Stimulated activated CD4-positive, alpha-beta T cell treated with anti-CD3 and anti-CD28 coated beads, Interleukin-2, amount 100 ng/mL, for 24 hours (primary cell): Measurements from ENCODE around the gene CHCHD3.
"Not testable (repeated sequence)": the region's sequence is repeated elsewhere in the genome, so short reads cannot be mapped to it uniquely, and the experiment has no call there.

Source experiments
- DNase-seq, 2 donors: peaks; one replicate each; pipeline ENCODE4 v3.0.0-alpha.2; 2020

CHCHD3 gene

DNA sequence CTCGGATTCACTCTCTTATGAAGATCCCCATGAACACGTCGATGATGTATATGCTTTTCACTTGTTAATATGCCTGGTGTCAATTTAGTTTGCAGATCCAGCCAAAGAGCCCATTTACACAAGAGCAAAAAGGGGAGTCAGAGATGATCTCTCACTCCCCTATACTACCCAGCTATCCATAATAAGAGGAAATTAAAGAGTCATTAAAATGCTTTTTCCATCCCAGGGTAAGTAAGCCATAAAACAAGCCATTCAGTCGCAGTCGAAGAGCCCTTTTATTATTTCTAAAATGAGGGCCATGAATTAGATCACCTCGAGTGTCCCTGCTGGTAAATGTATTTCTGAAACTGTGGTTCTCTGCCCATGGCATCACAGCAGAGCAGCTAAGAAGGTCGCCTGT lies 41.2 kb downstream of the CHCHD3 start:
- no peak for DNase-seq

DNA sequence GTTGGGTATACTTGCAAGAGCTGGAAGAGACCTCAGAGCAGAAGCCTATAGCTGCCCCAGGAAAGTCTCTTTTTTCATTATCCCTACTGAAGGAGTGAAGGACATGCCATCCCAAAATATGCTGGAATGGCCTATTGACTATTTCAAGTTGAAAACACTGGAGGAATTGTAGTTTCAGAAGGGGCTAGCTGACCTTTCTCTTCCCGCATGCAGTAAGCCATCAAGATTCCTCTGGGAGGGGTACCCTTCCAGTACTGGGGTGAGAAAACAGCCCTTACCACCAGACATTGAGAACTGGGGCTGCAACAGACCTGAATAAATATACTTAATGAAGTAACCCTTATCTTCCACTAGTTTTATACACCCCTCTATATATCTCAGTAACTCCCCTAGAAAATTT lies 41.7 kb downstream of the CHCHD3 start:
- no peak for DNase-seq

DNA sequence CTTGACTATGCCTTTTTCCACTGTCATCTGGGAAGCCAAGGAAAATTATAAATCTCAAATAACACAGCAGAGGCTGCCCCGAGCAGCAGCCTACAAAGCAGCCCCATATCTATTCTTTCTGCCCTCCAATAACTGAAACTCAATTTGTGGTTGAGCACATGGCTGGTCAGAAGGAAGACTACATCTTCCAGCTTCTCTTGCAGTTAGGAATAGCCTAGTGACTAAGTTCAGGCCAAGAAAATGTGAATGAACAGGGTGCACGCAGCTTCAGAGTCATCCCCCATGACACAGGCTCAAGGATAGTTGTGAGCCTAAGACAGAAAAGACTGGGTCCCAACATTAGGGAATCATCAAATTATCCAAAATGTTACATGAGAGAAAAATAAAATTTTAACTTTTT lies 42.3 kb downstream of the CHCHD3 start:
- DNase-seq = no peak

DNA sequence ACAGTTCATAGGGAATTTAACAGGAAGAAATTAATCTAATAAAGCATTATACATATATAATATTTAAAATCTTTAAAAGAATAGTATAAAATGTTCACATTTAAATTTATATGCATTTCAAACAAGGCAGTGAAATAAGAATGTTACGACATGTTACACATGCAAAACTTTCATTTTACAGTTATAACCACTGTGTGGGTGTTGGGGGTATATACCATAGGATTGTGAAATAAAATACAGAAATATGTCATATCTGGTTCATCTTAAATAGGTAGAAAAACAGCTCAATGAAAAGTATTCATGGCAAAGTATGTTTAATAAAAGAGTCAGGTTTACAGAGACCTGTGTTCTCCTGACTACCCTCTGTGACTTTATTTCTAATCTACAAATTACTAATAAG lies 45.6 kb downstream of the CHCHD3 start:
- no peak for DNase-seq

DNA sequence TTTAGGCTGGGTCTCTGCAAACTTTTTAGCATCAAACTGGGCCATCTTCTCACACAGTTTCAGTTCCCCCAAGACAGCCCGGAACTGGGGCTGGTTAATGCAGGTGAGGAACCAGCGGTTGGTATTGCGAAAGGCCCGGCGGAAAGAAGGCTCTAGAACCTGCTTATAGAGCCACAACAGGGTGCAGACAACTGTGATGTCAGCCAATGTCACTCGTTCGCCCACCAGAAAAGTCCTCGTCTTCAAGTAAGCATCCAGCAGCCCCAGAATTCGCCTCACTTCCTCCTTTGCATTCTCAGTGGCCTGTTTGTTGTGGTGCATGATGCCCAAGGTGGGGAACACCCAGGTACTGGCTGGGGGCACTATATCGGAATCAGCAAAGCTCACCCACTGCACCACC lies 46.6 kb downstream of the CHCHD3 start:
- not testable (repeated sequence) for DNase-seq

DNA sequence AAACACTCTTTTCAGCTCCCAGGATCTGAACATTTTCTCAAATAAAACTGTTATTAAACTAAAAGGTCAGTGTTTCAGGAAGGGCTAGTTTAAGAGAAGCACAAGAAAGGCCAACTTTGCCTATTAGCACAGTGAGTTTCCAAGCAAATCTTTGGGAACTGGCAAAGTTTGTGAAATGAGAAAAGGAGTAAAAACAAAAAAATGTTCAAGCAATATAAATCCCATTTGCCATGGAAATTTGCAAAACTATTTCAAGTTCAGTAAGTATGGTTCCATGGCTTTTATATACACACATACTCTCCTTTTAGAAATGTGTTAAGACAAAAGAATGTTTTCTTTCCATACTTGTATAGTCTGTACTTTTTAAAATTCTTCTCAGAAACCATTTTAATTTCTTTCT lies 51.5 kb downstream of the CHCHD3 start:
- no peak for DNase-seq

DNA sequence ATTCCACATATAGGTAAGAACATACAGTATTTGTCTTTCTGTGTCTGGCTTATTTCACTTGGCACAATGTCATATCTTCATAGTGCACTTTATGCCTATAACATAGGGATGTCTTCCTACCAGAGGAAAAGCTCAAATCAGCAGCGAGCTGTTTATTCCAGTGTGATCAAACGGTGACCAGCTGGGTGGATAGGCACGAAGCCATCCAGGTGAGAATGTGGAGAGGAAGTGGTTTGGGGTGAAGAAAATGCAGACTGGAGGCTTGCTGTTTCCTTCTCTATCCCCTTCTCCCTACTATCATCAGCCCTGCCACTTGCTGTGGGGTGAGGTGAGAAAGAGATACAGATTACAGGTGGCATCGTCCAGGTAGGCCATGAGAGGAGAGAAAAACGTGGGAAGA lies 52.4 kb downstream of the CHCHD3 start:
- no peak for DNase-seq

DNA sequence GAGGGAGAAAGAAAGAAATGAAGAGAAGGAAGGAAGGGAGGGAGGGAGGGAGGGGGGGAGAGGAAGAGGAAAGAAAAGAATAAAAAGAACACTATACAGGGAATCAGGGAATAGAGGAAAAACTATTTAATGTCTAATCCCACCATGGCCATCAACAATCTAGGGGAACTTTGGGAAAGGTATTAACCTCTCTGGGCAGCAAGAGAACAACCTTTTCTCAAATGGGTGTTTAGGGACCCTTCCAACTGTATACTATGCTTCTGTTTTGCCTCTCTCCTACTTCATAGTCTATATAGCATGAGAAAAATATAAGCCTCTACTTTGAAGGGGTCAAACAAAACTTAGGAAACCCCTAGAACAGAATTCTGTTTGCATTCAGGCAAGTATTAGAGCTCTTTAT lies 54.5 kb downstream of the CHCHD3 start:
- DNase-seq = no peak

DNA sequence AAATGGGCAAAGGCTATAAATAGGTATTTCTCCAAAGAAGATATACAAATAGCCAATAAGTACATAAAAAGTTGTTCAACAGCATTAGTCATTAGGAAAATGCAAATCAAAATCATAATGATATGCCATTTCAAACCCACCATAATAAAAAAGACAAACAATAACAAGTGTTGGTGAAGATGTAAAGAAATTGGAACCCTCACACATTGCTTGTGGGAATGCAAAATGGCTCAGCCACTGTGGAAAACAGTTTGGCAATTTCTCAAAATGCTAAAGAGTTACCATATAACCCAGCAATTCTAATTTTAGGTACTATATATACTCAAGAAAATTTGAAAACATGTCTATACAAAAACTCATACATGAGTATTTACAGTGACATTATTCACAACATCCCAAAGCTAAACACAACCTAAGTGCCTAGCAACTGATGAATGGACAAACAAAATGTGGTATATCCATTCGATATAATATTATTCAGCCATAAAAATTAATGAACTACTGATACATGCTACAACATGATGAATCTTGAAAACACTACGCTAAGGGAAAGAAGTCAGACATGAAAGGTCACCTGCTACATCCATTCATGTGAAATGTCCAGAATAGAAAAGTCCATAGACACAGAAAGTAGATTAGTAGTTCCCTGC lies 55.6 kb downstream of the CHCHD3 start:
- DNase-seq = no peak

DNA sequence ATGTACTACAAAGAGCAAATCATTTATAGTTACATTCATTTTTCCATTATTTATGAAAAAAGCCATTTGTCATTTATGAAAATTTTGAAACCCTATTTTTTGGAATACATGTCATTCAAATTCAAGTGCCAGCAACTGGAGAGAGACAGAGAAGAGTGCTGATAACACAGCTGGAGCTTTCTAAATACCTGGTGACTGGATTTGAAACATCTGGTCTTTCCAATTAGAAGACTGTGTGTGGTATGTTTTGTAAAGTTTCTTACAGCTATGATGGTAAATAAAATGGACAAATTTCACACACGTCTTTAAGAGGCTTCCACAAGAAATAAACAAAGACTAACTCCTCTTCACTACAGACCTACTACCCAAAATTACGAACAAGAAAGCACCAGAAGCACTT lies 56.8 kb downstream of the CHCHD3 start:
- no peak for DNase-seq

DNA sequence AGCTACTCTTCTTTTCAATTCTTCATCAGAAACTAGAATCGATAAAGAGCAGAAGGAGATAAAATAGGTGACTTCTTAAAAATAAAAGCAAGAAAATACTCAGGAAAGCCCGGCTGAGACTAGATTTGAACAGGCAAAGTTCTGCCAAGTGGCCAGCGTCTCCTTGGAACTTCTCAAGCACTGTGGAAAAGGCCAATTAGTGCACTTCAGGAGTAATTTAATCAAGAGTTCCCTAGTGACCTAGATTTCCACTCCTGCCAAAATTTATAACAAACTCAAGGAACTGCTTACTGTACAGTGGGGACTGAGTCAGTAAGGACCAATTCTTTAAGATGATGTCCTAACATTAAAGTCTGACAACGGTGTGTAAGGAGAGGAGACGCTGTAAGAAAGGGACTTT lies 57.3 kb downstream of the CHCHD3 start:
- no peak for DNase-seq

DNA sequence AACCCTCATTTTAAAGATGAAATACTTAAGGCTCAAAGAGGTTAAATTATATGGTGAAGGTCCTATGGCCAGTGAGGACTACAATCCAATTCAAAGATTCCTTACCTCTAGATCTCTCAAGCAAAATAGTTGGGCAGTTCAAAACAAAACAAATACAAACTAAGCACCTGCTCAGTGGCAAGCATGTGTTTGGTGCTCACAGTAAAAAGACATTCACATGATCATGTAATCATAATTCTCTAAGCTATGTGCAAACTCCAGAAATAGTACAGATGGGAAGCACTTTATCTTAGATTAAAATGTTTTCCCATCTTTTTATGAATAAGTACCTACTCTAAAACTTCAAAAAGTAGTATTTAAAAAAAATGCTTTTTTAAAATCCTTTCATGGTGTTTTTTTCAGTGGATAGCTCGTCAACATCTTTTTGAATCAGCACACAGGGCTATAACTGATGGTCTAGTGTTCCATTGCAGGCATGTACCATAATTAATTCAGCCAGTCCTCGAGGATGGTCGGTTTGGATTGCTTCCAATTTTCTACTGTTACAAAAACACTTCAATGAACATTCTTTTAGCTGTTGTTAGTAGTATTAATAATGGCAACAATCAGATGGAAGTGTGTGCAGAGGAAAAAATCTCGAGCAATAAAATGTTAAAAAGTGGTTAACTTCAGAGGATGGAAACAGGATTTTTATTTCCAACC lies 58.4 kb downstream of the CHCHD3 start:
- no peak for DNase-seq

DNA sequence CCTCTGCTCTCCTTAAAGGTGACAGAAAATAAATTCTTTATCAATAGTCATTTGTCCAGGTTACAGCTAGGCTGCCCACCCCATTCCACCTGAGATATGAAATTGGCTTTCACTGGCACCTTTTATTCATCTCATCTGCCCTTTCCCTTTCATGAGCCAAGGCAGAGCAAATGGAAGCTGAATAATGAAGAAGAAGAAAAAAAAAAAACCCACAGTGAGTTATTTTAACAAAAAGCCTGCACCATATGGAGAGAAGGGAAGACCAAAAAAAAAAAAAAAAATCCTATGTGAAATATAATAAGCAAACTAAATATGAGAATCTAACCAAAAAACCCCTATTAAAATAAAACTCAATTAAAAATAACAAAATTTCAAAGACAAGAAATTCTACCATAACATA lies 59.2 kb downstream of the CHCHD3 start:
- DNase-seq = no peak

DNA sequence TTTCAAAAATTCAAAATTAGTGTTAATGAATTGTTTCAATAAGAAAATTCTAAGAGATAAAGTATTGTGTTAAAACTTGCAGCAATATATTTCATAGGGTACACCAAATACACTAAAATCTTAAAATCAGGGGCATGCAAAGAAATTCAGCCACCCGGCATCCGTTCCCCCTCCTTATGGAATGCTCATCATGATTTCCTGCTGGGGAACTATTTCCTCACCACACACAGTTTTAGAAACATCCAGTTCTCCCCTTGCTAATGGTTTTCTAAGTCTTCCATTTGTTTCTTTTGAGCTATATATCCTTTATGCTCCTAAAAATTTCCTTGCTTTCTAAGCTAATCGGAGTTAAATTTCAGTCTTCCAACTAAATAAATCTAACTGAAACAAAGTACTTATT lies 60.7 kb downstream of the CHCHD3 start:
- no peak for DNase-seq

DNA sequence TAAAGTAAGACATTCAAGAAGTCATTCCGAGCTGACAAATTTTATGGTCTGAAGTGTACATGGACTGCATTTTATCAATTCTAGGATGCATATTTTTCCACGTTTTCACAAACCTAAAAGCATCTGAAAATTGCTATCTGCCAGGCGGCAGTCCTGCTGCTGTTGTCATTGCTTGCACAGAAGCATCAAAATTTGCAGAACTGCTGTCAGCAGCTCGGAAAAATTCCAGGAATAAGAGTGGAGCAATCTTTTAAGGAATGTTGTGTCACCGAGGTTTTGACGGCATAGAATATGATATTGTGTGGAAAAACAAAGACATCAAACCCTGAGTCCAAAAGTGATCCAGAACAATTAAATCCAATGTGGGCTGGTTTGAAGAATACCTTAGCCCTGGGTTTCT lies 61.4 kb downstream of the CHCHD3 start:
- DNase-seq = no peak

DNA sequence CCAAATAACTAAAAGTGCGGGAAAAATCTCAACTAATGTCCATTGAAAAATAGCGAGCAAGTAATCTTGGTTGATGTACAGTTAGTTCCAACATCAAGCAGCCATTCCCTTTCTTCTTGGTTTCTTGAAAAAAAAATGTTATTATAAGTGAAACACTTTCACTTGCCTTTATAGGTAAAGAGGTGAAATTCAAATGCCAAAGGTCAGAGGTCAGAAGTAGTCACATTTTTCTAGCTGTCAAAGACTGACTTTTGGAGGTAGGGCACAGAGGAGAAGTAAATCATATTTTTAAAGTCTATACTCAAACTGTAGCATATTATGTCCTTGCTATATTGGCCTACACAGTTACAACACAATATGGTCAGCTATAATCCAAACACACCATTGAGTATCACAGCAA lies 62.3 kb downstream of the CHCHD3 start:
- DNase-seq = no peak

DNA sequence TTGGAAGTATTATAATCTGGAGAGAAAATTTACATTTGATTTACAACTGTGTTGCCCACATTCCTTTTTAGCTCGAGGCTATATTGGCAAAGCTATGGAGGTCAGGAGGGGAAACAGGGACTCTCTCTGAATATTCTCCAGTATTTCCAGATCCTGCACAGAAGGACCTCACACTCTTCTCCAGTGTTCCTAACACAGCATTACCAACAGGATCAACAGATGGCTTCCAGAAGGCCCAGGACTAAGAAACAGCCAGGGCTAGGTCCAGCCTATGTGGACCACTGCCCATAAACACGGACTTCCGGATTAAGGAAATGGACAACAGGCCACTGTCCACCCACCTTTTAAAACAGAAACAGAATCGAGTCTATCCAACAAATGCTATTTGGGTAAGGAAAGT lies 65.3 kb downstream of the CHCHD3 start:
- DNase-seq = no peak

DNA sequence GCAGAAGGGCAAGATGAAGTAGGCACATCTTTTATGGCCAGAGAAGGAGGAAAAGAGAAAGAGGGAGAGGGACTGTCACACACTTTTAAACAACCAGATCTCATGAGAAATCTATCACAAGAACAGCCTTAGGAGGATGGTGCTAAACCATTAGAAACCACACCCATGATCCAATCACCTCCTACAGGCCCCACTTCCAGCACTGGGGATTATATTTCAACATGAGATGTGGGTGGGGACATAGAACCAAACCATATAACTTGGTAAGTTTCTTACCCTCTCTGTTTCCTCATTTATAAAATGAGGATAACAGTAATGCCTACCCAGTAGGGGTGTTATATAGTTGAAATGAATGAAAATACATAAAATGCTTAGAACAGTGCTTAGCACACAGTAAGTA lies 66.0 kb downstream of the CHCHD3 start:
- DNase-seq = no peak

DNA sequence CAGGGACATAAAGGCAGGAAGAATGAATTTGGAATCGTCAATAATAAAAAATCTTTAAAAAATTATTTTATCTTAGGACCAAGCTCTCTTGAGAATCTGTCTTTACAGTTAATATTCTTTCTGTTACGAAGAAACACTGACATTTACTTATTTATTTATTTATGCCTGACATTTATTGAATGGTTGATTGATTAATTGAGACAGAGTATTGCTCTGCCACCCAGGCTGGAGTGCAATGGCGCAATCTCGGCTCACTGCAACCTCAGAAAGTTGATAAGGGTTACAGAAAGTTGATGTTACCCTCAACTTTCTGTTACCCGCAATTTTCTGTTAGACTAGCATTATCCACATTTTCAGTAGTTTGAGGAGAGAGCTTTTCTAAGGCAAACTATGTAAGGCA lies 70.1 kb downstream of the CHCHD3 start:
- no peak for DNase-seq

DNA sequence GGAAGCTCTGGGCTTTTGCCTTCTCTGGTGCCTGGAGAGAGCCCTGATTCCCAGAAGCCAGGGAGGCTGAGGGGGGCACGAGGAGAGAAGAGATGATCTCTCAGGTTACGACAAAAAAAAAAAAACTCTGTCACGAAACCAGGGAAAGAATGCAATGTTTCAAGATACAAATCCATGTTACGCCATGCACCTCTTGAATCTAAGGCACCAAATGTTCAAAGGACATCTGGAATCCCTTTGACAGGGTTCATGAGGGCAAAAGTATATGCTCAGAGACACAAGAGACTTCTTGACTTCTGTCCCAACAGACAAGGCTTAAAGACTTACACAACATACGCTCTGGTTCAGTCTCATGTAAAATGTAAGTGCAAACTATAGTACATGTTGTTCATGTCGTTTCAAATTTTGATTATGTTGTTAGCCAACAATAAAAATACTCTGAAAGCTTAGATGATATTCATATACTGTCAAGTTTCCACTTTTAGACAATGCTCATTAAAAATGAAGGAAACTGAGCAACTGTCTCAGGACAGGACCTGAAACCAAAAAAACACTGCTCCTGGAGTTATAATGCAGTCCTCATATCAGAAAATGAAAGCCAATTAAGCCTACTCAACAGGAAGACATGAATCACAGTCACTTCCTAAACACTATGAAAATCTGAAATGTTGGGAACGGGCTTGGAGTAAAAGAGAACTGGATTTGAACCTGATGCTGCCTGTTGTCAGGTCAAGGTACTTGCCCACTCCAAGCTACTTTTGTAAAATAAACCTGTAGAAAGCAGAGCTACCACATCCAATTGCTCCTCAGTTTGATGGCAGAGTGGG lies 72.3 kb downstream of the CHCHD3 start:
- no peak for DNase-seq

DNA sequence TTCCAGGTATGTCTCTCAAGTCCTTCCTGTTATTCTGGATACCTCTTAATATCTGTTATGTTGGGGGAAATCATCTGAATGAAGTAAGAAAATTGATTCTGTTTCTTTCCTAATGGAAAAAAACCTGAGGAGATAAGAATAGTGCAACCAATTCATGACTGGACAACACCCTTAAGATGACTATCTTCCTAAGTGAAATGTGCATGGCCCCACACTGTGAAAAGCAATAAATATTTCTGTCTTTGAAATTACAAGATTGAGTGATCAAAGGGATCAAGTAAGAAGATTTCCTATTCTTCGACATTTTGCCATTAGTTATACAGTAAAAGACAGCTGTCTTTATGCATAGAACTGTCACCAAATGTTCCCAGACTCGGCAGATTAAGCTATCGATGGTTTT lies 73.9 kb downstream of the CHCHD3 start:
- no peak for DNase-seq

DNA sequence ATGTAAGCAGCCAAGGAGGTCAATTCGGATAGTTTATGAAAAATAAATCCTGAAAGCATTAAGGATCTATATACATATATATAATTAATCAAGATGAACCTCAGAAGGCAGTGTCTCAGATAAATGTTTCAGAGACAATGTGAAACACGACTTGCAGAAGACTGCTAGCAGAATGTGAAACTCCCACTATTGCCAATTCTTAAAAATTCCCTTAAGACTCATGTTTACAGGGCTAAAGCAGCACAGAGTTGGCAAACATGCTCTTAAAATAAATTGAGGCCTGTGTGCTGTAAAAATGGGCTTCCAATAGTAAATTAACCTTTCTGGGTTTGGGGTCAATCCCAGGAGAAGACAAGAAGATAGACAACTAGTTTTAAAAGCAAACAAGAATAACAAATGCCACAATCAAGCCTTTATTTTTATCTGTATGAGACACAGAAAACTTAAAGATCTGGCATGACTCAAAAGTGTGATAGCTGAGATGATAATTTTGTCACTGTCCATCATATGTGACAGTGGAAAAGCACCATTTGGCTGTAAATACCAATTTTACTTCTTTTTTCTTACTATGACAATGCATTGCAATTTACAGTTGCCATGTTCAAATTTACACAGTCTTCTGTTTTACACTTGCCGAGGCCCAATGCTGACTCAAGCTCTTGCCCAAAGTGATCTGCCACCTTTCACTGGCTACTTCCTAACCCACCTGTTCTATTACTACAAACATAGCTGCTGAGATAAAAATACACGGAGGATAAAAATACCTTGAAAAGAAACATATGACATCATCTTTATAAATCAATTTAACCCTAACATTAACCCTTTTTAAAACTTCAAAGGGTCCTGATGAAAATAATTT lies 78.6 kb downstream of the CHCHD3 start:
- DNase-seq = no peak

DNA sequence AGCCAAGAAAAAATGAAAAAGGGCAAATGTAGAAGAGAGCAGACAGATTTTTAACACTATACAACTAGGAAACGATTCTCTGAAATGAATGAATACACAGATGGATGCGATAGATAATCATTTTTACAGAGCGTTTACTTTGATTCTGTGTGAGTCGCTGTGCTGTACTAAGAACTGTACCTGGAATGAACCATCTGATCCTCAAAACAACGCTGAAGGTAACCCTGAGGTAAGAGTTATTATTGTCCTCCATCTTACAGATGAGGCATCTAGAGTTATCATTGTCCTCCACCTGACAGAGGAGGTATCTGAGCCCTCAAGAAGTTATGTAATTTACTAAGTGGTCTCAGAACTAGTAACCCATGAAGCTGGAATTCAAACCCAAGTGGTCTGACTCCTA lies 80.2 kb downstream of the CHCHD3 start:
- no peak for DNase-seq
